HPDE6-E6E7 (cell line): Measurements from ENCODE around the gene PDZRN3.

Source experiments
- DNase-seq: peaks from one replicate; pipeline ENCODE4 v3.0.0; 2011; ENCODE audit warnings: missing footprints; ENCODE audit errors: extremely low spot score

The PDZRN3 gene

DNA sequence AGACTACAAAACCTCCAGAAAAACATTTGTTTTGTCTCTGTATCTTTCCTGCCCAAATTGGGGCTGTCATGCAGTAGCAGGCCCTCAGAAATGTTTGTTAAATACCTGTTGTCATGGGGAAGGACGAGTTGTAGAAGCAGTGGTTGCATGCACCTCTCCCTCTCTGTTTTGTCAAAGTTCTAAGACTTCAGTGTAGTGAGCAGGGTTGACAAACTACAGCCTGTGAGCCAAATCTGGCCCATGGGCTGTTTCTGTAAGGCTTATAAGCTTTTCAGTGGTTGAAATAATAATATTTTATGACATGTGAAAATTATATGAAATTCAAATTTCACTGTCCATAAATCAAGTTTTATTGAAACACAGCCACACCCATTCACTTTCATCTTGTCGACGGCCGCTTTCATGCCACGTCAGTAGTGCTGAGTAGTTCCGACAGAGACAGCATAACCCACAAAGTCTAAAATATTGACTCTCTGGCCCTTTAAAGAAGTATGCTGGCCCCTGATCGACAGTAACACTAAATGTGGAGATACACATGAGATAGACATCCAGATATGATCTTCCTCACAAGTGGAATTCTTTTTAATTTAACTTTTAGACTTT, 102.9 kb downstream of the PDZRN3 start:
- DNase-seq, result no peak

DNA sequence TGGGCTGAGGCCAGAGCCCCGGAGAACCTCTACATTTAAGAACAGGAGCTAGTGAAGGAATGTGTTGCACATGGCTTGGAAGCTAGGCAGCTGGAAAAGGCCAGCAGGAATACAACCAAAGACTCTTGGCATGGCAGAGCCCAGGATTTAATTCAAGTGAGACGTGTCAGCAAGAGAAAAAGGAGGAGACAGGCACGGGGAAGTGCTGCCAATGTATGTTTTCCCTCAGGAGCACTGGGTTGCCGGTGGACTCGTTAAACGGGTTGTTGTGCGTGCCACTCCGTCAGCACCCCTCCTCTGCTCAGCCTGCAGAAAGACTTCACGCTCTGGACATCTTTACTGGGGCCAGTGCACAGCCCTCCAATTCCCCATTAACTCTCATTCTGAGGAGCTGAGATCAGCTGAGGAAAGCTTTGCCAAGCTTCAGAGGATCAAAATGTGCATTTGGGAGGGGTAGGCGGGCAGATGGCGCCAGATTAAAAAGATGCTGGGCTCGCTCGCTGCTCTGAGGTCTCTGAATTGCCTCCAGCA, 103.7 kb downstream of the PDZRN3 start:
- DNase-seq, result no peak

GRCh38 chr3:73516631-73517030, 108.1 kb downstream of the PDZRN3 start:
- DNase-seq, result no peak

DNA sequence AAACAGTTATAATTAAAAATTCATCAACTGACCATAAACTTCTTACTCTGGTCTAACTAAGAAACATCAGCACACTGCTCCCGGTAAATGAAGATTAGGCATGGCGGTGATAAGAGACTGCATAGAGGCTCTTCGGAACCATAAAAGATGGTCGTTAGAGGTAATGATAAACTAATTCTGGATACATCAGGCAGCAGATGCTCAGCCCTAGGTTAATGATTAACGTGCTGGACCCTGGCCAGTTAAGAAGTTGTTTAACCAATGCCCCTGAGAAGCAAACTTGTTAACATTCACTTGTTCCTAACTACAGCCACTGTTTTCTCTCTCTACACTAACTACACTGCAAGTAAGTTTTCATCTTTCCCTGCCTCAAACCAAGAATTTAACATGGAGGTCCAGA, 111.5 kb downstream of the PDZRN3 start:
- DNase-seq, result no peak

DNA sequence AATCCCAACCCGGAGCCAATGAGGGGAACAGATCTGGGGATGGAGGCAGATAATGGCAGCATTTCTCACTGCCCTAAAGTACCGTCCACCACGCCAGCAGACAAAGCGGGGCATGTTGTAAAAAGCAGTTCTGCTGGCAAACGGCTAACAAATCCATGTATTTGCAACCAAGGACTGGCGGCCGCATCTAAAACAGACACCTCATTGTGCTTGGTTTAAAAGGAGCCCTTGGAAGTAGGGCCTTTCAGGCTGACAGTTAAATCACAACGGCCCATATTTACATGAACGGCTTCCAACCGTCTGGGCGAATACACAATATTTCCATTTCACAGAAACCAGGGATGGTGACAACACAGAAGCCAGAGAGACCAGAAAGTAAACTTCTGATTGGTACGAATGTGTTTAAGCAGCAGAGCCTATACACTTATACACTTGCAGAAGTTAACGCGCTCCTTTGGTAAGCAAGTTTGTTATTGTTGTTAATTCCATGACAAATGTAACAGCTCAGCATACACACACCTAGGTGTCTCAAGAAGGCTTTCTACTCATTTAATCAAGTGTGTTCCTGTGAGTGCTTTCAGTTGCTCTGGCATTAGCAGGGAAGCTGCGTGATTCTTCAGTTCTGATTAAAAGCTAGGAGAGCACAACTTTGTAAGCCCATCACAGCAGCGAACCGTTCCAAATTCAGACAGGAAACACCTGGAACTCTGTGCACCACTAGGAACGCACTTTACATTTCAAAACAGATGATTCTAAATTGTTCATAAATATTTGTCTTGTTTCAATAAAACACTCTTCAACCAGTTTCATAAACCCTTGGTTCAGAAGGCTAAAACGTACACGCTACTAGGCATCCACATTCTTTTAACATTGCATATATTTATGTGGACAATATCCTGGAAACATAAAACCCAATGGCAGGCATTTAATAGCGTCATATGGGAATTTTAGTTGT, 112.9 kb downstream of the PDZRN3 start:
- no peak for DNase-seq

DNA sequence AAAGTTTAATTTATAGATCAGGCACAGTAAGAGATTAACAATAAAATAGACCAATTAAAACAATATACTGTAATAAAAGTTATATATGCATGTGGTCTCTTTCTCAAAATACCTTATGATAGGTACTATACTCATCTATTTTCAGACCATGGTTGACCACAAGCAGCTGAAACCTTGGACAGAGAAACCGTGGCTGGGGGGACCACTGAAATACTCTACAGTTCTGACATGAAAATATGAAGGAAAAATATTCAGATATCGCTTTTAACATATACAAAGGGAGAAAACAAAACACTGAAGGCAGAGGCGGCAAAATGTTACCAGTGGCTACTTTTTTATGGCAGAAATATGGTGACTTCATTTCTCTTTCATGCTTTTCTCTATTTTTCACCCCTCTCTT, 114.0 kb downstream of the PDZRN3 start:
- no peak for DNase-seq

DNA sequence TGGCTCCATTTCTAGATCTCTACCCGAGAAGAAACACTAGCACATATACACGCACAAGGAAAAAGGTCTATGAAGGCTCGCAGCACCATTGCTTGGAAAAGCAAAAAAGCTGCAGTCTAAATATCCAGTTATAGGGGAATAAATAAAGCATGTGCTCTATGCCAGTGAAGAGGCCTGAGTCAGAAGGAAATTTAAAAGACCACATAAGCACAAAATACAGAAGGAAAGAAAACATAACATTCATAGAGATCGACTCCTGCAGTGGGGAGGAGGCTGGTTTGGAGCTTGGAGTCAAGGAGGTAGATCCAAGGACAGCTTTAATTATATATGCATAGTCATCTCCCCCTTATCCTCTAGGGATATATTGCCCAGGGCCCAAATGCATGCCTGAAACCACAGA, 114.4 kb downstream of the PDZRN3 start:
- no peak for DNase-seq

DNA sequence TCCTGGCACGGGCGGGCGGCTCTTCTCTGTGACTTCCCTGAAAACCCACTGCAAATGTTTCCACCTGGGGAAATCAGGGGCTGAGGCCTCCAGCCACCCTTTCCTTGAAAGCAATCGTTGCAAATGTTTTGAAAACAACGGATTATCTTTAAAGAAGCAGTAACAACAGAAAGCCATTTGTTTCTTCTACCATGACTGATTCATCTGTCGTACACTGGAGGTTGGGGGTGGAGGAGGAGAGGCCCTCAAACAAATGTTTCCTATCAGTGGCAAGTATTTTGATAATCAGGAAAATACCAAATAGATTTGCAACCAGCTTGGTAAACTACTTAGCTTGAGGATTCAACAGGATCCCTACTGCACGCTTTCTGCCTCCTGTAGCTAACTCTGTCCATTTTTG, 114.9 kb downstream of the PDZRN3 start:
- no peak for DNase-seq

DNA sequence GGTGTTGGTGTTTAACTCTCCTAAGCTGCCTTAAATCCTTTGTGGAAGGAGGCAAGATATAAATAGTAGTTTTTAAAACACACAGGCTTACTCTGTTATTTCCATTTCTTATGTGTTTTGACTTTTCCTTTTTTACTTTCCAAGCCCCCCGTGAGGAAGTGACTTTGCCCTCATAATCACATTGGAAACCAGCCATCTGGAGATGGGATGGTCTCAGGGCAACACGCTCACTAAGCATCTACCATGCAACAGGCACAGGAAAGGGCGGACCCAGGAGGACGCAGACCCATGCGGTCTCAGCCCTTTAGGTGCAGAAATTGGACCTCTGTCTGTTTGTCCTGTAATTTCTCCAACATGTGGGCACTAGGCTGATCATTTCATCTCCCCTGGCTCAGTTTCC, 115.7 kb downstream of the PDZRN3 start:
- no peak for DNase-seq

DNA sequence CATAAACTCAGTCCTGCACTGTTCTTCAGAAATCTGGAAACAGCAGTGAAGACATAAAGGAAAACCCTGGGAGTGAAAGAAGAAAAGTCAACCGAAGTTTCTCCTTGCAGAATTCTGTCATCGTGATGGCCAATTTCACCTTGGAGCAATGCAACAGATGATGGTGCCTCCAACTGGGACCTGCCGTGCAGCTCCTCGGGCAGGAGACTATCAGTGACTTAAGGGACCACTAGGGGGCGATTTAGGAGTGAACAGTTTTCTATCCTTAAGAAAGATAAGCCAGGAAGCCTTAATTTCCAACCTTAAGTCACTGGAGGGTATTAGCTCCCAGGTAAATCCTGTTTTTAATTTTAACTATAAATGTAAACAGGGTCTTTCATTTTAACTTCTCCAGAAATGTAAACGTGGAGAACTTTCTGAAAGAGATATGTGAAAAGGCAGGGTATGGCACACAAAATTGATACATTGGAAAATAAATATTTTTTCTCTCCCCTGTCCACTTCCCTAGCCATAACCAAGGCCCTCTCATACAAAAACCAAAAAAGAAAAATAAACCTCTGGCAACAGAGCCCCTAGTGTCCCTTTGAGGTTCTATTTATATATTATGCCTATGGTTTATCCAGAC, 116.3 kb downstream of the PDZRN3 start:
- peak; percentile 0 for DNase-seq

GRCh38 chr3:73504852-73505251, 119.9 kb downstream of the PDZRN3 start:
- no peak for DNase-seq

DNA sequence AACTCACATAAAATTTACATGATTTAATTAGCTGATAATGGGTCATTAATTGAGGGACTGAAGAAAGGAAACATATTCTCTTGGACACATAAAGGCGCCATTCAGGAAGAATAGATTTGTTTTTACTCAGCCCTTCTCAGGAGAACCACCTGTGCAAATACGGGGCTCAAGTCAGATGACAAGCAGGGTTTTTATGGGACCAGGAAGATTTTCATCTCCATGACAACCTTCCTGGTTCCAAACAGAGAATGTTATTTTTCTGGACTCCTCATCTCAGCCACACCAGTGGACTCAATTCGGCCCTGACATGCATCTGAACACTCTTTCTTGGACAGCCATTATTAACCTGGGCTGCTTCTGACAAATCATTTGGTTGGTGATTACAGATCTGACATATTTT, 120.5 kb downstream of the PDZRN3 start:
- no peak for DNase-seq

GRCh38 chr3:73503781-73504180, 121.0 kb downstream of the PDZRN3 start:
- no peak for DNase-seq

GRCh38 chr3:73502609-73503583, 121.8 kb downstream of the PDZRN3 start:
- DNase-seq, result peak; percentile 1

GRCh38 chr3:73500321-73500720, 124.4 kb downstream of the PDZRN3 start:
- DNase-seq, result no peak

DNA sequence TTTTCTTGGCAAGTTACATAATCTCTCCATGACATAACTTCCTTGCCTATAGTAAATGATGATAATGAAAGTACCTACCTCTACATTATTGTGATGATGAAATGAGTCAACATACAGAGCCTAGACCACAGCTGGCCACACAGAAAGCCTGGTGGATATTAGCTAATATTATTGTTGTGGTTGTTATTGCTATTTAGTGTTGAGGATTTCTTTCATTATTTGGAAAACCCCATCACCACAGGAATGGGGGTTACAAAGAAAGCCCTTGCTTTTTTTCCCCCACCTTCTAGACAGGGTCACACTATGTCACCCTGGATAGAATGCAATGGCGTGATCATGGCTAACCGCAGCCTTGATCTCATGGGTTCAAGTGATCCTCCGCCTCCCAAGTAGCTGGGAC, 125.0 kb downstream of the PDZRN3 start:
- DNase-seq, result no peak

- DNase-seq, result no peak
Measured at GRCh38 chr3:73498764-73499622, 125.7 kb downstream of the PDZRN3 start.

DNA sequence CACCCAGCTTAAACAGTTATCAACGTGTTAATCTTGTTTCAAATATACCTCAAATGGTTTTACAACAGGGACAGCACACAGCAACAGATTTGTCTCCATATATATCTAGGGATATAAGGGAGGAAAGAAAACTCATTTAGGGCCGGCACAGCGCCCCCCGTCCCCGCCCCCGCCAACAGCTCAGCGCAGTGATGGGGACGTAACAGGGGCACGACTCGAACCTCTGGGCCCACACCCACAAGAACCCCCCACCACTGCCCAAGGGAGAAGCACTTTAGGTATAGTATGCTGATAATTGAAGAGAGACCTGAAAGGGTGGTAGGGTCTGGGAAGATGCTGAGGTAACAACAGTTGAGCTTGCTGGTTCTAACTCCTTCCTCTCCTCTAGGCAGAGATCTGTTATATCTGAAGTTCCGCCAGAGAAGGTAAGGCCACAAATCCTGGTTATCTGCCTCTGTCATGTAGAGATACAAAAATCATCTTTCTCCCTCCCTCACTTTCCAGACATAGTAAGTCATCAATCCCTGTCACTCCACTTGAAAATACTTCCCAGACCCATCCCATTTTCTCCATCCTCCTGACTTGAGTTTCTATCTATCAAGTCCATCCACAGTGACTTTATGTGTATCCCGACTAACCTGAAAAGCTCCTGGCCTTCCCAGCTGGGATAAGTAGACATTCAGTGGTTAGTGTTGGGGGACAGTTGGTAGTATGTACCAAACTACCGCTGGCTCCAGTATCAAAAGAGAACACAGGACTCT, 126.9 kb downstream of the PDZRN3 start:
- no peak for DNase-seq

- no peak for DNase-seq
Measured at GRCh38 chr3:73493543-73494308, 131.0 kb downstream of the PDZRN3 start.
